ENCODE data around the gene ZNF407. TPM values are rescaled to one million over a fixed set of nuclear protein-coding genes. Genes with fewer than 3 reads are reported as not detected.

ZNF407 gene
- polyA plus RNA-seq, 1 experiment, result 5.8 TPM

DNA sequence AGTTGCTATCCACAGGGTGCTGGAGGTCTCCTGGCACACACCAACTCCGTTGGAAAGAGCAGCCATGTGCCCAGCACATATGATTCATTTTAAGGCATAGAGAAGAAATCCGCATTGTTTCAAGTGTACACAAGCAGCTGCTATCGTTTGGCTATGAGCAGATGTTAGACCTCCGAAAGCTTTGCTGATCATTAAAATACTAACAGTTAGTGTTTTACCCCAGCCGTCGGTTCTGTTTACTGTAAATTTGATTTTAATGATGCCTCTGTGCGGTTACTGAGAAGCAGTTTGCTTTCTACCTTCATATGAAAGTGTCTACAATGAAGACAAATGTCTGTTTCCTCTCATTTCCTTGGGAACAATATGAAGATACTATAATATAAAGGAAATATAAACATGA, 456.4 kb downstream of the ZNF407 start:
- ChIA-PET POLR2A (no interaction called here), CTCF (interaction anchor here (4.3 kb wide), 1 partner anchor 13 kb away, joined by 17 read pairs; no protein-coding TSS in a partner anchor)
- Histone ChIP-seq H3K27me3 (ENCODE audit: control insufficient read depth, insufficient read depth, low read length) (no peaks in the 10 kb centered on the region), H3K4me3 (ENCODE audit: low read depth, low read length) (no peak overlapping the region), H3K9me3 (ENCODE audit: control insufficient read depth, insufficient read depth, low read length) (no peaks in the 10 kb centered on the region), H3K27ac (ENCODE audit: low read depth, low read length) (no peak overlapping the region)
- TF ChIP-seq, protein P1, sequence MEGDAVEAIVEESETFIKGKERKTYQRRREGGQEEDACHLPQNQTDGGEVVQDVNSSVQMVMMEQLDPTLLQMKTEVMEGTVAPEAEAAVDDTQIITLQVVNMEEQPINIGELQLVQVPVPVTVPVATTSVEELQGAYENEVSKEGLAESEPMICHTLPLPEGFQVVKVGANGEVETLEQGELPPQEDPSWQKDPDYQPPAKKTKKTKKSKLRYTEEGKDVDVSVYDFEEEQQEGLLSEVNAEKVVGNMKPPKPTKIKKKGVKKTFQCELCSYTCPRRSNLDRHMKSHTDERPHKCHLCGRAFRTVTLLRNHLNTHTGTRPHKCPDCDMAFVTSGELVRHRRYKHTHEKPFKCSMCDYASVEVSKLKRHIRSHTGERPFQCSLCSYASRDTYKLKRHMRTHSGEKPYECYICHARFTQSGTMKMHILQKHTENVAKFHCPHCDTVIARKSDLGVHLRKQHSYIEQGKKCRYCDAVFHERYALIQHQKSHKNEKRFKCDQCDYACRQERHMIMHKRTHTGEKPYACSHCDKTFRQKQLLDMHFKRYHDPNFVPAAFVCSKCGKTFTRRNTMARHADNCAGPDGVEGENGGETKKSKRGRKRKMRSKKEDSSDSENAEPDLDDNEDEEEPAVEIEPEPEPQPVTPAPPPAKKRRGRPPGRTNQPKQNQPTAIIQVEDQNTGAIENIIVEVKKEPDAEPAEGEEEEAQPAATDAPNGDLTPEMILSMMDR (IDR thresholded peaks at IDR 0.05; ENCODE audit: low read depth, low read length), result no peak
- DNase-seq (ENCODE audit: low read depth, low spot score), result no peak

DNA sequence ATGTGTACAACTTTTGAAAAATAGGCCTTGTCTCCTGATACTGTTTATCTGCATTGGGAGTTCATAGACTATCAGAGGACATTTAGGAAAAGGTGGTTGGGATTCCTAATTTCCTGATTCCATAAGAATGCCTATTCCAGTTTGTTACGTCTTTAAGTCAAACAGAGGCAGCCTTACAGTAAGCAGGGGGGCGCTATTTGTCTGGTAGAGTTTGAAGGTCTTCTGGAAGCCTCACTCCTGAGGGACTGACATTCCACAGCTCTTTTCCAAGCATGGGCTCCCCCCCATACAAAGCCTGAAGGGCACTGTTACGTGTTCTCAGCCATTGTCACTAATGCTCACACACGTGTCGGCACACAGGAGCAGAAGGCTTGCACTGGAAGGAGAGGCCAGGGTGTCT, 456.9 kb downstream of the ZNF407 start:
- Histone ChIP-seq H3K27ac (ENCODE audit: low read depth, low read length) (no peak overlapping the region), H3K9me3 (ENCODE audit: control insufficient read depth, insufficient read depth, low read length) (no peaks in the 10 kb centered on the region), H3K4me3 (ENCODE audit: low read depth, low read length) (no peak overlapping the region), H3K27me3 (ENCODE audit: control insufficient read depth, insufficient read depth, low read length) (no peaks in the 10 kb centered on the region)
- ChIA-PET POLR2A (no interaction called here), CTCF (no interaction called here)
- TF ChIP-seq, protein P1 (IDR thresholded peaks at IDR 0.05; ENCODE audit: low read depth, low read length), result no peak
- DNase-seq (ENCODE audit: low read depth, low spot score), result no peak

DNA sequence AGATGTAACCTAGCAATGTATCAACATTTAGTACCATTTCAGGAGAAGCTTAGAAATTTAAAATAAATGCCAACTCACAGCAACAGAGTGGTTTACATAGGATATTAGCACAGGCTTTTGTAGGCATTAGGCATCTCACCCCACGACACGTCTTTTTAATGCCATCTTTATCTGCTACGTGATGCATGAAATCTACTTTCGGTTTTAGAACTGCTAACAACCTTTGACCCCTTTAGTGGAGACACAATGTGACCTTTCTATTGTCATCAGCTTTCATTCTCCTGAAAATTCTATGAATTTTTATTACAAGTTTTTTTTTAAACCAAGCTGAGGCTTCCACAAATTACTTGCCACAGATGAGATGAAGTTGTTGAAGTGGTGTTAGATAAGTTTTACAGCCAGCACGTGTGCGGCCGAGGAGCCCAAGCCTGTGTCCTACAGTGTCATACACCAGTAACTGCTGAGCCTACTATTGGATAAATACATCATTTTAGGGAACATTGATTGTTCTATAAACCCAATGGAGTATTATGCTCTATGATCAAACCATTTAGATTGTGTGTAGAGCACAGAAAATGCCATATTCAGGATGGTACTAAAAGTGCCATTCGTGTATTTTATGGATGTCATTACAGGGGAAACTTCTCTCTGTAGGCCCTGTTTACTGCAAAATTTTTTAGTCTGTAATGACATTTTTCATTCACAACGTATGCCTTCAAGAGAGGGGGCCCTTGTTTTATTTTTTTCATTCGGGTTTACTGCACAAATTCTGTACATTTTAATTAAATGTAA, 459.7 kb downstream of the ZNF407 start:
- CTCF ChIA-PET, result no interaction called here
- H3K4me3 ChIP-seq (ENCODE audit: low read depth, low read length), result no peak overlapping the region
- no peak overlapping the region for H3K27ac ChIP-seq (ENCODE audit: low read depth, low read length)
- no peak for DNase-seq (ENCODE audit: low read depth, low spot score)
- no peaks in the 10 kb centered on the region for H3K27me3 ChIP-seq (ENCODE audit: control insufficient read depth, insufficient read depth, low read length)
- TF ChIP-seq, protein P1 (IDR thresholded peaks at IDR 0.05; ENCODE audit: low read depth, low read length), result no peak
- peaks cover 3% of the 10 kb centered on the region; the same call in 1 of the 2 replicates for H3K9me3 ChIP-seq (ENCODE audit: control insufficient read depth, insufficient read depth, low read length)
- POLR2A ChIA-PET, result no interaction called here

DNA sequence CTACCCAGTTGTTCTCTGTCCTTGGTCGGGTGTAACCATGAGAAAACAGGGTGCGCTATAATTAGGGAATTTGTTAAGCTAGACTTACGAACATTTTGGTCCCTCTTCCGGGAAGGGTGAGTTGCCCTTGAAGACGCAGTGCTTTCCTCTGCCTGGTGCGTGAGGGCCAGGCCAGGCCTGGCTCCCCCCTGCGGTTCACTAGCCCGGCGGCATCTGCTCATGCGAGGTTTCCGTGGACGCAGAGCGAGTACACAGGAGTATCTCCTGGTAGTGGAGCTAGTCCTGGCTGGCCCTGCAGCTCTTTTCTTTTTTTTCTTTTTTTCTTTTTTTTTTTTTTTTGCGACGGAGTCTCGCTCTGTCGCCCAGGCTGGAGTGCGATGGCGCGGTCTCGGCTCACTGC, 462.5 kb downstream of the ZNF407 start:
- no peak for DNase-seq (ENCODE audit: low read depth, low spot score)
- Histone ChIP-seq H3K27me3 (ENCODE audit: control insufficient read depth, insufficient read depth, low read length) (no peaks in the 10 kb centered on the region), H3K4me3 (ENCODE audit: low read depth, low read length) (no peak overlapping the region), H3K9me3 (ENCODE audit: control insufficient read depth, insufficient read depth, low read length) (peaks cover 3% of the 10 kb centered on the region; the same call in 1 of the 2 replicates), H3K27ac (ENCODE audit: low read depth, low read length) (no peak overlapping the region)
- ChIA-PET POLR2A (interaction anchor here (0.7 kb wide), 1 partner anchor 429 kb away, joined by 4 read pairs; no protein-coding TSS in a partner anchor), CTCF (interaction anchor here (0.6 kb wide), 1 partner anchor 541 kb away, joined by 3 read pairs; no protein-coding TSS in a partner anchor)
- TF ChIP-seq, protein P1 (IDR thresholded peaks at IDR 0.05; ENCODE audit: low read depth, low read length), result no peak

DNA sequence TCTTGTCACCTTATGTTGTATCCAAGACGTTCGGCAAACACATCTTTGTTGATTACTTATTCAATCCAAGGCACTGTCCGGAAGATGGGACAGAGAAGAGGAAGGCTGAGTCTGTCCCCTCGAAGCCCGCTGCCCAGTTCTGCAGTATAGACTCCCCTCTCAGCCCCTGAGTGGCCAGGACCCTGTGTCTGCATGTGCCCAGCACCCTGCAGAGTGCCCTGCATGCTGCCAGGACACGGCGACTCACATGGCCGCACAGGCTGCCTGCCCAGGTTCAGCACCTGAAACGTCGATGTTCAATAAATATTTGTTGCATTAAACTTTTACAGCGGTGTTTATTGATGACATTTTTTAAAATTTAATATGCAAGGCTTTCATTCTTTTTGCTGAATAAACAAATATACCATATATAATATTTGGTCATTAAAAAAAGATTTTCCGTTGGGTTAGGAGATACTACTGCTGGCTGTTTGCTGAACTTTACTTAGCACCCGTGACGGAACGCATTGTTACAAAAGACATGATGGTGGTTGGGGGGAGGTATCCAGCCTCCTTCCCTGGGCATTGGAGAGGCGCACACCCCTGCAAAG, 464.7 kb downstream of the ZNF407 start:
- H3K9me3 ChIP-seq (ENCODE audit: control insufficient read depth, insufficient read depth, low read length), result peaks cover 3% of the 10 kb centered on the region; the same call in 1 of the 2 replicates
- DNase-seq (ENCODE audit: low read depth, low spot score), result no peak
- no peak overlapping the region for H3K27ac ChIP-seq (ENCODE audit: low read depth, low read length)
- H3K4me3 ChIP-seq (ENCODE audit: low read depth, low read length), result no peak overlapping the region
- CTCF ChIA-PET, result no interaction called here
- TF ChIP-seq, protein P1 (IDR thresholded peaks at IDR 0.05; ENCODE audit: low read depth, low read length), result no peak
- H3K27me3 ChIP-seq (ENCODE audit: control insufficient read depth, insufficient read depth, low read length), result no peaks in the 10 kb centered on the region
- POLR2A ChIA-PET, result no interaction called here
